ENCODE data around the gene TPST2.

TPST2 gene

DNA sequence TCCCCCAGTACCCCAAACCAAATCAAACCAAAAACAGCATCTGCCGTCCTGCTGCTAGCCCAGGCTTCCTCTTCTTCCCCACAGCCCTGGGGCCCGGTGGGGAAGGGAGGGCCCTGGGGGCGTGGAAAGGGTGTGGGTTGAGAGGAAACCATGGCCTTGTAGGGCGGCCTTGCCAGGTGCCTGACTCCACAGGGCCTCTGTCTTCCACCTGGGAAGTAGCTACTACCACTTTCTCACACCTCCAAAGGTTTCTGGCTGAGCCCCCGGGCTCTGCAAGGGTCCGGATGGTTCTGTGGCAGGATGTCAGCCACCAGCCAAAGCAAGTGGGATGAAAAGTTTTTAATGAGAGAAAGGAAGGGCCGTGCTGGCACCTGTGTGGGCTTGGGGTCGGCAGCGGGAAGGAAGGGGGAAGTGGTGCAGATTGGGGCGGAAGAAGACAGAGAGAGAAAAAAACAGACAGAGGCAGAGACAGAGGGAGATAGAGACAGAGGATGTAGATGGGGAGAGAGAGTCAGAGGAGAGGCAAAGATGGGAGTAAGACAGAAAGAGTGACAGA is 10.5 kb downstream of the TPST2 start:
- DNase-seq, result no peak

DNA sequence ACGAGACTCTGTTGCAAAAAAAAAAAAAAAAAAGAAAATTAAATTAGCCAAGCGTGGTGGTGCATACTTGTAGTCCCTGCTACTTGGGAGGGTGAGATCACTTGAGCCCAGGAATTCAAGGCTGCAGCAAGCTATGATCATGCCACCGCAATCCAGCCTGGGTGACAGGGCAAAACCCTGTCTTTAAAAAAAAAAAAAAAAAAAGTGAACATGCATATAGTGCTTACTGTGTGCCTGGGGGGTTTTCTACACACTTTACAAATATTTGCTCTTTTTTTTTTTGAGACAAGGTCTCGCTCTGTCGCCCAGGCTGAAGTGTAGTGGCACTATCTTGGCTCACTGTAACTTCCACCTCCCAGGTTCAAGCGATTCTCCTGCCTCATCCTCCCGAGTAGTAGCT is 12.9 kb downstream of the TPST2 start:
- no peak for DNase-seq

DNA sequence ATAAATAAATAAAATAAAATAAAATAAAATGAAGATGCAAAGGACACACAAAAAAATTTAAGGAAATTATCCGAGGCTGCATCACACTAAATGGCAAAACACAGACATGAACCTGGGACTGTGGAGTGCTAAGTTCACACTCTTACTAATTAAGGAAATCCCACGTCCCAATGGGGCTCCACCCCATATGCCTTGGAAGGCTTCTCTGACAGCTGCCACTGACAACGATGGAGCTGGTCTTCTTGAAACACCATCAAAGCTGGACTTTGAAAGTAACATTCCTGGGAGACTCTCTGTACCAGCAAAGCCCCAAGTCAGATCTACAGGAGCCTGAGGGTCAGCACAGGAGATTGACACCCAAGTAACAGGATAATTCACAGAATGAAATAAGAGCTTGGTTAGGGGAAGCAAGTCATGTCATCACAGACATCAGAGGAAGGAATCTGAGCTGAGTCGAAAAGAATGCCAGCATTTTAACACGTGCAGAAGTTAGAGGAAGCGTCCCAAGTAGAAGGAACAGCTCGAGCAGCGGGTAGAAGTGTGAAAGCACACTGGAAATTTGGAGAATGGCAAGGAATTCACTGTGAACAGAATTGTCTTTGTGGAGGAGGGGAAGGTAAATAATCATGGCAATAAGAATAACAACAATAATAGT is 13.8 kb downstream of the TPST2 start:
- DNase-seq, result no peak

DNA sequence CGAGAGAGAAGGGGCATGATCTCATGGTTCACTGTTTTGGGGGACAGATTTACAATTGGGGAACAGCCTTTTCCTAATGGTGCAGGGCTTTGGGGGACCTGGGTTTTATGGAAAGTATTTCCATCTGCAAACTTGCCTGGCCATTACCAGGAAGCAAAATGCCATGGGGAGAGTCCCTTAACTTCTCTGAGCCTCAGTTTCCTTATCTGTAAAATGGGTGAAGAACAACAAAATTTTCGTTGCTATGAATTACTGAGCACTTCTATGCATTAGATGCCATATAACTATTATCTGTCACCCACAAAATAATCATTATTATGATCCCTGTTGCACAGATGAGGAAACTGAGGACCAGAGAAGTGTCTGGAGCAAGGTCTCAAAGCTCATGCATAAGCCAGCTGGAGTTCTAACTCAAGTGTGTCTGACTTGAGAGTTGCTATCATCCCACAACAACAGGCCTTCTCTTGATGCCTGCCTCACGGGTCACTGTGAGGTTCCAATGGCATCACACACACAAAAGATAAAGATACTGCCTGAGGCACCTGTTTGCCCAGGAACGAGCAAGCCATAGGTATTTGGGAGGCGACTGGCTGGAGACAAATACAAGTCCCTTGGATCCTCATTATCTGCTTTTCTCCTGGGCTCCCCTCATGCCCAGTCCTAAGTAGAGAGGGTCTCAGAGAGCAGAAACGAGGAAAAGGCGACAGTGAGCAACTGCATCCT is 15.8 kb downstream of the TPST2 start:
- no peak for DNase-seq

DNA sequence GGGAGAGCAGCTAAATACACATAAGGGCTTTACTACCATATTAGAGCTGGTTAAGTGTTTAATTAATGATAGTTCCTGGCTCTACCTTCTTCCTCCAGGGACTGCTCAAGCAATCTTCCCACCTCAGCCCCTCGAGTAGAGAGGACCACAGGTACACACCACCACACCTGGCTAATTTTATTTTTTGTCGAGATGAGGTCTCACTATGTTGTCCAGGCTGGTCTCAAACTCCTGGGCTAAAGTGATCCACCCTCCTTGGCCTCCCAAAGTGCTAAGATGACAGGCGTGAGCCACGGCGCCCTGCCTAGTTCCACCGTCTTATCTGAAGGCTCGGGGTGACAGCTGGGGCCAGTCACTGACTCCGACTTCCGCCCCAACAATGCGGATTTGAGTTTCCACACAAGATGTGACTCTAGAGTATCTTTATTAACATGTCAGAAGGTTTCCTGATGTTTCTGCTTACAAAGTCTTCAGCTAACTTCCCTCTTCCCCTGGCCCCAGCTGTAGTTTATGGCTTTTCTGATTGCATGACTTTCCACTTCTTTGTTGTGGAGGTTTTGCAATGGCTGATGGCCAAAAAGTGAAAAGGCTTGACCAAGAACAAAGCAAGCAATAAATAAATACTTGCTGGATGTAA is 16.8 kb downstream of the TPST2 start:
- DNase-seq, result no peak

DNA sequence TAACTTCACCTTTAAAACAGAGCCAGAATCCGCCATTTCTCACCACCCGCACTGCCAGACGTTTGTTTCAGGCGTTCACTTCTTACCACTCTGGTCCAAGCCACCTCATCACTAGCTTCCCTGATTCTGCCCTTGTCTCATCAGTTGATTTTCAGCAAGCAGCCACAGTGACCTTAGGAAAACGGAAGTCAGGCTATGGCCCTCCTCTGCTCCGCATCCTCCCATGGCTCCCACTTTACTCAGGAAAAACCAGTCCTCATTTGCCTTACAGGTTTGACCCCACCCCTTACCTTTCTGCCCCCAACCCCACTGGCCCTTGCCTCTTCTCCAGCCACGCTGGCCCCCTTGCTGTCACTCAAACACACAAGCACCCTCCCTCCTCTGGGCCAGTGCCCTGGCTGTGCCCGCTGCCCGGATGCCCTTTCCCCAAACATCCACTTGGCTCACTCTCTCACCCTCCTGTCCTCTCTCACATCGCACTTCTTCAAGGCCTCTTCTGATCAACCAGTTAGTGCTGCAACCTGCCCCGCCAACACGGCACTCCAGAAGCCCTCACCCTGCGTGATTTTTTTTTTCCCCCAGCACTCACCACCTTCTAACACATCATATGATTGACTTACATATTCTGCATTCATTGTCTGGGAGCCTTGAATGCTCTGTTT is 18.9 kb downstream of the TPST2 start:
- no peak for DNase-seq

DNA sequence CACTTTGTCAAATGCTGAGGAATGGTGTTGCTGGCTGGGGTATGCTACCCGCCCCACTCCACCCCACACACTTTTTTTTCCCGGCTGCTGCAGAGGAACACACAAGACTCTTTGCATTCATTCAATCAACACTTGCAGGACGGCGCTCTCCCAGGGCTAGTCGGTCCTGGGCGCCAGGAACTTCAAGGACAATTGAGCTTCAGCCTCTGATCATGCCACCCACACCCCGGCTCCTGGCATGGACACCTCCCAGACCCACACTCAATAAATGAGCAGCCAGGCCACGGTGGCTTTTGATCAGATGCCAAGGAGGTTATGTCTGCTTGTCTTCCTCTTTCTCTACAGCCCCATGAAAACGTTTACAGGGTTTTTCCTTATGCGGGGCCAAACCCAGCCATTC is 19.8 kb downstream of the TPST2 start:
- DNase-seq, result no peak

DNA sequence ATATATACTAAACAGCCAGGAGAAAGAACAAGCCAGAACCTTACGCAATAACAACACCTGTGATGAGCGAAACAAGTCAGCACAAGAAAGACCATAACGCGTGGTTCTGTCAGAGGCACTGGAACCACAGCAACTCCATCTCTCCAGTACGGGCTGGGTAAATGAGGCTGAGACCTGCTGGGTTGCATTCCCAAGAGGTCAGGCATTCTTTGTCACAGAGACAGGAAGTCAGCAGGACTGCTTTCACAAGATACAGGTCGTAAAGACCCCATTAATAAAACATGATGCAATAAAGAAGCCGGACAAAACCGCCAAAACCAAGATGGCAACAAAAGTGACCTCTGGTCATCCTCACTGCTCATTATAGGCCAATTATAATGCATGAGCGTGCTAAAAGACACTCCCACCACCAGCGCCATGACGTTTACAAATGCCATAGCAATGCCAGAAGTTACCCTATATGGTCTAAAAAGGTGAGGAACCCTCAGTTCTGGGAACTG is 21.7 kb downstream of the TPST2 start:
- DNase-seq, result no peak

DNA sequence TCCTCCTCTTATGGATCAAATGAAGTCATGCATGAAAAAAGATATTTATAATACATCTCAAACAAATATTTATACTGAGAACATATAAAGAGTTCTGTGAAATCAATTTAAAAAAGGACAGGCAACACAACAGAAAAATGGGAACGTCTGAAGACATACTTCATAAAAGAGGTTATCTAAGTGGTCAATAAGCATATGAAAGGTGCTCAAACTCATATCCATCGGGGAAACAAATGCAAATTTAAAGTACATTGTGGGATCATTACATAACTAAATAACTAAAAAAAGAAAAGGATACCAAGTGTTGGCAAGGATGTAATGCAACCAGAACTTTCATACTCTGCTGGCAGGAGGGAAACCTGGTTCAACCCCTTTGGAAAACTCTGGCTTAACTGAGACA is 22.3 kb downstream of the TPST2 start:
- no peak for DNase-seq

DNA sequence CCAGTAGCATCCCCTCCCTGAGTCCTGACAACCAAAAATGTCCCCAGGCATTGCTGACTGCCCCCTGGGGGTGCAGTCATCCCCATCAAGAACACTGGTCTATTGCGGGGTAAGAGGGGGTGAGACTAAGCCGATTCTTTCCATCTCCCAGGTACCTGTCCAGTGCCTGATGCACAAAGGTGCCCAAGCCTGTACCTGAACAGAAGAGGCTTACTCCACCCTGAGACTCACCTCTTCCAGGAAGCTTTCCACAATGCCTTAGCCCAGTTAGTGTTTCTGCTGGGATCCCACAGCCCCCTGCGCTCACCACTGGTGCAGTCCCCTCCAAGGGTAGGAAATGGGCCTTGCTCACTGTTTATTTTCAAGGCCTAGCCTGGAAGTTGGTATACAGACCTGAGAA is 22.9 kb downstream of the TPST2 start:
- no peak for DNase-seq

DNA sequence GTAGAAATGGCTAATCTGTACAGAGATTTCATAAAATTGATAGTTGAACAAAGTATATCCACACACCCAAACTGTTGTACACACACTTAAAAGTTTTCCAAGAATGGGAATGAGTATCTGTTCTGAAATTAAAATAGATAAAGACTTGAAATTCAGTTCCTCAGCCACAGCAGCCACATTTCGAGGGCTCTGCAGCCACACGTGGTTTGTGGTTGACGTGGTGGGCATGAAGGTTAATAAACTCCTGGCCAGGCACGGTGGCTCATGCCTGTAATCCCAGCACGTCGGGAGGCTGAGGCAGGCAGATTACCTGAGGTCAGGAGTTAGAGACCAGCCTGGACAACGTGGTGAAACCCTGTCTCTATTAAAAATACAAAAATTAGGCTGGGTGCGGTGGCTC is 24.0 kb downstream of the TPST2 start:
- no peak for DNase-seq

DNA sequence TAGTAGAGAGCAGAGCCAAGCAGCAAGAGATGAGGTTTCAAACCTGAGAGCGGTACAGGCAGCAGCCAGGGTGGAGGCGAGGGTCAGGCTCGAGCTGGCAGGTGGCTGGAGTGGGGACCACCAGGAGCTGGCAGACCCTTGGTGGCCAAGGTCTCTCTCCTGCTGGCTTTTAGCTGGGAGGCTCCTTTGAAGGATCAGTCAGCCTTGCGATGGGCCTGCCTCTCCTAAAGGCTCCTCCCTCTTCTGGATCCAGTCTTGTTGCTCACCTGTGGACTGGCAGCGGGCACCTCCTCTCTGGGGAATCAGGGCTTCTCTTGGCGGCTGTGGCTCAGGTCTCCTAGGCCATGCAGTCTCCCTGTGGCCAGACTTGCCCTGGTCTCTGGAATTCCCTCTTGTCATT is 24.8 kb downstream of the TPST2 start:
- DNase-seq, result no peak

DNA sequence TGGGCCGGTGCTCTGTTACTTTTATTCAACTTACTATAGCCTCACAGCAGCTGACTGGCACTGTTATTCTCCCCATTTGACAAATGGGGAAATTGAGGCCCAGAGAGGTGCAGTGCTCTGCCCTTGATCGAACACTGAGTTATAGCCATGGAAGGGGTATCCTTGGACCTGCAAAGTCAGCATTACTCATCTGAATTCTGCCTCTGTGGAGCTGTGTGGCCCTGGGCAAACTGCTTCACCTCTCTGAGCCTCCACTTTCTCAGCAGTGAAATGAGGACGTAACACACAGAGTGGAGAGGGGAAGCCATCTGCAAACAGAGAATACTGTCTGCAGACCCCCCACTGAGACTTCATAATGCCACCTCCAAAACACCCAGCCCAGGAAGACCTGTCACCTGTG is 25.3 kb downstream of the TPST2 start:
- no peak for DNase-seq

DNA sequence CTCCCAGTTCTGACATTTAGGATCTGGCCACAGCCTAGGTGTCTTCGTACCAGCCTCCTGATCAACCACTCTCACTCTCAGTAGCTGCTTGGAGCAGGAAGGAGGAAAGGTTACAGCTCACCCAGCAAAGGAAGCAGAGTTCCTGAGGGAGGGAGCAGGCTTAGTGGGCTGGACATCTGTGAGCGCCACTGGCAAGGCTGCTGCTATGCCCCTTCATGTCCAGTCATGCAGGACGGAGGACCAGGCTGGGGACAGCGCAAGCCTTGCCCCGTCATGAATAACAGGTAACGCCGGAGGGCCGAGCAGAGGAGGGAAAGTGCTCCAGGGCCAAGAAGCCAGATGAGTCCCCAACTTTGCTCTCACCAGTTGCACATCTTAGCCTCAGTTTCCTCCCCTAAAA is 25.8 kb downstream of the TPST2 start:
- no peak for DNase-seq

DNA sequence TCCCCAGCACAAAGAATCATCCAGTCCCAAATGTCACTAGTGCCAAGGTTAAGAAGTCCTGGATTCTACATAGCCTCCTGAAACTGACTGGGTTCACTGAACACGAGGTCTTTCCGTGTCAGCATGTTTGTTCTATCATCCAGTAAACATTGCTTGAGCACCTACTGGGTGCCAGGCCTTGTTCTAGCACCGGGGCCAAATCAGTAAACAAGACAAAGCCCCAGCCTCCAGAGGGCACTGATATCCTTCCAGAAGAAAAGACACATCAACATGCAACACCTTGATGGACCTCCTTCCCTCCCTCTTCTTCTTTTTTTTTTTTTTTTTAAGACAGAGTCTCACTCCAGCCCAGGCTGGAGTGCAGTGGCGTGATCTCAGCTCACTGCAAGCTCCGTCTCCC is 26.9 kb downstream of the TPST2 start:
- no peak for DNase-seq

DNA sequence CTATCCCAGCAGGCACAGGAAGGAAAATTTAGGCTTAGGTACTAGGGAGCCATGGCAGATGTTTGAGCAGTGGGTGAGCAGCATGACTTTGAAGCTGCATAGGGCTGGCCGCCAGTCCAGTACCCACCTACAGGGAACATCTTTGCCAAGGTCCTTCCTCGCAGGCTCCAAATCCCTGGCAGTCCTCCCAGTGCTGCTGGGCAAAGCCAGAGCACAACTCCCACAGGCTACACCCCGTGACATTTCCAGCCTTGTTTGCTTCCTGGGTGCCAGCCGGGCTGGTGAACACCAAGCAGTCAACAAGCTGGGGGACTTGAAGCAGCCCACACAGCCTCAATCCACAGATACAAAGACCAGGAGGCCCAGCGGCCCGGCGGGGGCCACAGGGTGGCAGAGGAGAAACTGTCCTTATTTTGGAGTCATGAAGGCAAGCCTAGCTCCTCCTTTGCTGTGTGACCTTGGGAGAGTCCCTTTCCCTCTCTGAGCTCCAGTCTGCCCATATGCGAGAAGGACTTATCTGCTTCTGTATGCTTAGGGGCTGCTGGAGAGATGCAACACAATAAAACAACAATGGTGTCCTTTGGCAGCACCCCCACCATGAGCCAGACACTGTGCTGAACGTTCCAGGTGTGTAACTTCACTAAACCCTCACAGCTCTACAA is 28.0 kb downstream of the TPST2 start:
- no peak for DNase-seq

DNA sequence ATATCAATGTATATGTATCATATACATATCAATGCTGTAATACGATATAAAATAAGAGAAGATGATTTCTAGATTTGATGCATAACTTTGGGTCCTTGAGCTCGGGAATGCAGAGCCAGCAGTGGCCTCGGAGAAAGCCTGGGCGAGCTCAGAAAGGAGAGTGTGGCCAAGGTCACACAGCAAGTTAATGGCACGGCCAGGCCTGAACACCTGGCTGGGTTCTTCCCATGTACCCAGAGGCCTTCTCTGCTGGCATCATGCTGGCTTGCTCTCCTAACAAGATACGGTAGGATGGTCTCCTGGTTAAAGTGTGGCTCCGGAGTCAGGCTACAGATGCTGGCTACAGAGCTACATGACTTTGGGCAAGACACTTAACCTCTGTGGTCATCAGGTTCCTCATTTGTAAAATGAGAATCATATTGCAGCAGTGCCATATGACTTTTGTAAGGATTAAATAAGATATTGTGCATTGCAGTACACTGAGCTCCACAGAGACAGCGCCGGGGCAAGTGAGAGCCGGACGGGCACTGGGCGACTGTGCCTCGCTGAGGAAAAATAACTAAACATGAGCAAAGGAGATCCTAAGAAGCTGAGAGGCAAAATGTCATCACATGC is 29.9 kb downstream of the TPST2 start:
- no peak for DNase-seq

DNA sequence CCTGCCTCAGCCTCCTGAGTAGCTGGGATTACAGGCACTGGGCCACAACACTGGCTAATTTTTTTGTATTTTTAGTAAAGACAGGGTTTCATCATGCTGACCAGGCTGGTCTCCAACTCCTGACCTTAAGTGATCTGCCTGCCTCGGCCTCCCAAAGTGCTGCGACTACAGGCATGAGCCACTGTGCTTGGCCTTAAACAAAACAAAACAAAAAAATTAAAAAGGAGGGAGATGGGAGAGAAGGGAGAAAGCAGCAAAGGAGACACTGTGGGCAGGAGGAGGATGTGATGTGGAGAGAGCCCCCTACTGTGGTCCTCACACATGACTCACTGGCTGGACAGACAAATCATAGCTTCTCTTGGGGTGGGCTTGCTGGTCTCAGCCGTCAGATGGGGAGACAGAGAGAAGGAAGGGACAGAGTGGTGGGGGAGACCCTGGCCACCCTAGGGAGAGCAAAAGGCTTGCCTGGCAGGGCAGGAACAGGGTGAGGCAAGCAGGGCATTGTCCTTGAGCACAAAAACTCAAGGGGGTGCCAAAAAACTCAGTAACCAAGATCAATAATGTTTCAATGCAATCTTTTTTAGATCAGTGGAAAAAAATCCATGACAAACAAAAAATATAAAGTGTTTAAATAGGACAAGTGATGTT is 31.6 kb downstream of the TPST2 start:
- no peak for DNase-seq

DNA sequence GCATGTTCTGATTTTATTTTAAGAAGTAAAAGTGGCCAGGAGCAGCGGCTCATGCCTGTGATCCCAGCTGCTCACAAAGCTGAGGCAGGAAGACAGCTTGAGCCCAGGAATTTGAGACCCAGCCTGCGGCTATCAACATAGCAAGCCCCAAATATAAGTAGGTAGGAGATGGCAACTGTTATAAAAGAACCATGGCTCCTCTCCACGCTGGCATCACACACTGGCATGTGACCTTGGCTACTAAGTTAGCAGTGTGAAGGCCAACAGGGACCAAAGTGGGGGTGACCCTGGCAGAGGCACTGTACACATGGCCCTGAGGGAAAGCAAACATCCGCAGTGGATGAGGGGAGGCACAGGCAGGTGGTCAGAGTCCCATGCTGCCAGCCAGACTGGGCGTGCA is 33.0 kb downstream of the TPST2 start:
- no peak for DNase-seq

DNA sequence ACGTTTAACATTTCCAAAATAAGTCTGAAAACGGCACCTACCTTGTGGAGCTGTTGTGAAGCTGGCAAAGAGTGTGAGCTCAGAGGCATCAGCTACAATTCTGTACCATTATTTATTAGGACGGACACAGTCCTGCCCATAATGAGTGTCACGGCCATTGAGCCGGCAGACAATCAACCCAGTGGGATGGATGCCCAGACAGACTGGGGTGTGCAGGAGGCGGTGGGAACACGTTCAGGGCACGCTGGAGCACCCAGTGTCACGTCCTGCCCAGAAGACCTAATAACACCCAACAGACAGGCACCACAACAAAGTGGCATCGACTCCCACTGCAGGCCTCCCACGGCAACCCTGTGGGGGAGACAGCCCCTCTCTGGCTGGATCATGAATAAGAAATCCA is 34.5 kb downstream of the TPST2 start:
- no peak for DNase-seq

DNA sequence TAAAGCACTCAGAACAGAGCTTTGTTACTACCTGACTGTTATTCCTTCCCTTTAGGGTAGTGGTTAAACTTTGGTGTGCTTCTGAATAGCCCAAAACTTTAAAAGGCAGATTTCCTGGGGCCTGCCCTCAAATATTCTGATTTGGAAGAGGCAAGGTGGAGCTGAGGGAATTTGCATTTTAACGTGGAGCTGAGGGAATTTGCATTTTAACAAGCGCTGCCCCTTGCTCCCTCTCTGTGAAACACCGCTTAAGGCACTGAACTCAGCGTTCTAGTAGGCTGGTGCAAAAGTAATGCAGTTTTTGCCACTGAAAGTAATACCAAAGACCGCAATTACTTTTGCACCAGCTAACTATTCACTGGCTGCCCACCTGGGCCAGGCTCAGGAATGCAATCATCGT is 35.0 kb downstream of the TPST2 start:
- no peak for DNase-seq
